Activated CD8-positive, alpha-beta T cell treated with anti-CD3 and anti-CD28 coated beads for 36 hours (primary cell): ENCODE data around the gene TCF12. TPM values are rescaled to one million over a fixed set of nuclear protein-coding genes. Genes with fewer than 3 reads are reported as not detected.

Experiments
- ATAC-seq: fragments of 200-7000 bp; cut with Tn5 transposase; one replicate; pipeline ENCODE4 v1.10.0; 2021; ENCODE audit warnings: mild to moderate bottlenecking, moderate library complexity
- CTCF ChIA-PET: fragments of 350-600 bp; sonication (Branson Sonifier 250); formaldehyde crosslinking; loops from one replicate; lab custom pipeline; 2021; ENCODE audit warnings: antibody characterized with exemption; lab: Charles Lee
- POLR2A ChIA-PET: fragments of 350-600 bp; sonication (Branson Sonifier 250); formaldehyde crosslinking; loops from one replicate; lab custom pipeline; 2021; ENCODE audit warnings: antibody characterized with exemption; lab: Charles Lee
- DNase-seq: peaks from one replicate; pipeline ENCODE4 v3.0.0-alpha.2; 2020
- H3K27ac Mint-ChIP-seq: one replicate; pipeline ENCODE4 v1.8.0; 2021; ENCODE audit warnings: mild to moderate bottlenecking, mixed read lengths
- H3K27me3 Mint-ChIP-seq: one replicate; pipeline ENCODE4 v1.8.0; 2021; ENCODE audit warnings: mixed read lengths
- H3K36me3 Mint-ChIP-seq: one replicate; pipeline ENCODE4 v1.8.0; 2021; ENCODE audit warnings: low read depth, mixed read lengths
- H3K4me1 Mint-ChIP-seq: one replicate; pipeline ENCODE4 v1.8.0; 2021; ENCODE audit warnings: low read depth, mixed read lengths
- H3K4me3 Mint-ChIP-seq: one replicate; pipeline ENCODE4 v1.8.0; 2021; ENCODE audit warnings: mild to moderate bottlenecking, moderate library complexity, mixed read lengths
- H3K9me3 Mint-ChIP-seq: one replicate; pipeline ENCODE4 v1.8.0; 2021; ENCODE audit warnings: mixed read lengths
- CTCF ChIP-seq: fragments of 200-600 bp; IDR thresholded peaks from one replicate; pipeline ENCODE4 v1.8.0; 2022; ENCODE audit warnings: antibody characterized with exemption, mild to moderate bottlenecking
- intact Hi-C: fragments of 100-400 bp; cut with micrococcal nuclease; formaldehyde crosslinking; loops from one replicate; pipeline ENCODE4 v1.10.0; 2022
- total RNA-seq, 2 experiments: library from RNA; stranded (reverse); gene quantifications; one replicate each; pipeline ENCODE4 v1.2.3, GENCODE V29; 2021

Gene TCF12
- total RNA-seq, 2 experiments from 2014 or later: 60.5 to 67.4 TPM

GRCh38 chr15:57218826-57219576, 300.6 kb downstream of the TCF12 start:
- Mint-ChIP-seq H3K4me3 (no peak overlapping the region), H3K4me1 (peaks cover 35% of the 10 kb centered on the region), H3K9me3 (no peaks in the 10 kb centered on the region), H3K27ac (no peak overlapping the region), H3K27me3 (no peaks in the 10 kb centered on the region), H3K36me3 (no peaks in the 10 kb centered on the region)
- intact Hi-C loops: no loop called here
- ChIA-PET CTCF (interaction anchor here (1.4 kb wide), 1 partner anchor 301 kb away, joined by 4 read pairs; the partner anchor contains the start of gene TCF12), POLR2A (interaction anchor here (0.7 kb wide), 2 partner anchors 63 to 177 kb away, joined by 3 to 4 read pairs; no protein-coding TSS in a partner anchor)
- DNase-seq (no peak), ATAC-seq (peak; percentile 42)
- no peak for TF ChIP-seq CTCF

GRCh38 chr15:57220205-57220604, 301.8 kb downstream of the TCF12 start:
- Mint-ChIP-seq H3K36me3 (no peaks in the 10 kb centered on the region), H3K27me3 (no peaks in the 10 kb centered on the region), H3K4me3 (no peak overlapping the region), H3K27ac (no peak overlapping the region), H3K4me1 (peaks cover 39% of the 10 kb centered on the region), H3K9me3 (no peaks in the 10 kb centered on the region)
- intact Hi-C loops: no loop called here
- ChIA-PET CTCF (interaction anchor here (2.0 kb wide), 1 partner anchor 86 kb away, joined by 5 read pairs; no protein-coding TSS in a partner anchor), POLR2A (no interaction called here)
- ATAC-seq (no peak), DNase-seq (no peak)
- no peak for TF ChIP-seq CTCF

GRCh38 chr15:57221134-57221533, 302.7 kb downstream of the TCF12 start:
- Mint-ChIP-seq H3K27me3 (no peaks in the 10 kb centered on the region), H3K4me3 (no peak overlapping the region), H3K9me3 (no peaks in the 10 kb centered on the region), H3K36me3 (no peaks in the 10 kb centered on the region), H3K4me1 (peaks cover 35% of the 10 kb centered on the region), H3K27ac (no peak overlapping the region)
- intact Hi-C loops: no loop called here
- ATAC-seq (no peak), DNase-seq (no peak)
- TF ChIP-seq CTCF: no peak
- ChIA-PET POLR2A (no interaction called here), CTCF (interaction anchor here (2.0 kb wide), 1 partner anchor 85 kb away, joined by 5 read pairs; no protein-coding TSS in a partner anchor)

GRCh38 chr15:57223345-57223744, 304.9 kb downstream of the TCF12 start:
- Mint-ChIP-seq H3K27ac (no peak overlapping the region), H3K36me3 (no peaks in the 10 kb centered on the region), H3K4me3 (no peak overlapping the region), H3K9me3 (no peaks in the 10 kb centered on the region), H3K4me1 (peaks cover 31% of the 10 kb centered on the region), H3K27me3 (no peaks in the 10 kb centered on the region)
- ATAC-seq: no peak
- DNase-seq: no peak
- intact Hi-C loops: no loop called here
- no peak for TF ChIP-seq CTCF
- POLR2A ChIA-PET: no interaction called here
- CTCF ChIA-PET: interaction anchor here (0.8 kb wide), 1 partner anchor 16 kb away, joined by 3 read pairs; no protein-coding TSS in a partner anchor

- Mint-ChIP-seq H3K36me3 (no peaks in the 10 kb centered on the region), H3K4me1 (peaks cover 28% of the 10 kb centered on the region), H3K4me3 (no peak overlapping the region), H3K27me3 (no peaks in the 10 kb centered on the region), H3K9me3 (no peaks in the 10 kb centered on the region), H3K27ac (no peak overlapping the region)
- TF ChIP-seq CTCF: no peak
- DNase-seq (no peak), ATAC-seq (no peak)
- intact Hi-C loops: no loop called here
- POLR2A ChIA-PET: no interaction called here
- CTCF ChIA-PET: no interaction called here
Observed at GRCh38 chr15:57223887-57224286, 305.4 kb downstream of the TCF12 start.
